DND-41 (cell line): ENCODE measurements around the gene MALAT1.

Experiments used
- ATAC-seq: fragments of 200-7000 bp; cut with Tn5 transposase; 3 replicates; pipeline ENCODE4 v1.9.1; 2021; ENCODE audit warnings: low read depth; ENCODE audit not compliant: insufficient read depth
- DNase-seq: peaks from one replicate; pipeline ENCODE4 v3.0.0-alpha.2; 2020
- H2AFZ ChIP-seq: 2 replicates; pipeline ENCODE4 v1.6.0; 2012; ENCODE audit warnings: low read depth, low read length
- H3K27ac ChIP-seq: 2 replicates; pipeline ENCODE4 v1.5.1; 2012; ENCODE audit warnings: low read length, inconsistent platforms
- H3K27me3 ChIP-seq: fragments of 200-600 bp; sonication (generic); 2 replicates; pipeline ENCODE4 v1.6.0; 2012; ENCODE audit warnings: low read length, mild to moderate bottlenecking, inconsistent platforms; ENCODE audit not compliant: insufficient read depth, poor library complexity
- H3K36me3 ChIP-seq: 2 replicates; pipeline ENCODE4 v1.5.1; 2012; ENCODE audit warnings: low read length, inconsistent platforms; ENCODE audit not compliant: insufficient read depth
- H3K4me1 ChIP-seq: 2 replicates; pipeline ENCODE4 v1.5.1; 2012; ENCODE audit warnings: mild to moderate bottlenecking, low read length; ENCODE audit not compliant: insufficient read depth
- H3K4me2 ChIP-seq: 2 replicates; pipeline ENCODE4 v1.6.0; 2012; ENCODE audit warnings: mild to moderate bottlenecking, moderate library complexity, low read length, inconsistent platforms; ENCODE audit not compliant: insufficient read depth
- H3K4me3 ChIP-seq, 2 experiments: fragments of 200-600 bp in 1 of 2; shearing (Covaris generic) in 1 of 2; 2 replicates each; pipeline ENCODE4 v1.5.1; 2012 to 2016; ENCODE audit warnings: inconsistent platforms in 2 of 2, low read length in 2 of 2, mild to moderate bottlenecking in 2 of 2, low read depth in 1 of 2, moderate library complexity in 1 of 2
- H3K79me2 ChIP-seq: 2 replicates; pipeline ENCODE4 v1.6.0; 2012; ENCODE audit warnings: low read length, inconsistent platforms; ENCODE audit not compliant: insufficient read depth
- H3K9ac ChIP-seq: 2 replicates; pipeline ENCODE4 v1.6.0; 2012; ENCODE audit warnings: low read depth, mild to moderate bottlenecking, inconsistent platforms, low read length, moderate library complexity
- H3K9me3 ChIP-seq: 2 replicates; pipeline ENCODE4 v1.5.1; 2012; ENCODE audit warnings: low read length, moderate library complexity, mild to moderate bottlenecking, inconsistent platforms; ENCODE audit not compliant: insufficient read depth, severe bottlenecking
- H4K20me1 ChIP-seq: 2 replicates; pipeline ENCODE4 v1.6.0; 2012; ENCODE audit warnings: low read length; ENCODE audit not compliant: insufficient read depth
- CTCF ChIP-seq: IDR thresholded peaks from 2 replicates; pipeline ENCODE4 v1.5.1; 2012; ENCODE audit warnings: borderline replicate concordance, low read length, moderate library complexity, mild to moderate bottlenecking; ENCODE audit not compliant: poor library complexity, severe bottlenecking; ENCODE audit errors: extremely low read depth
- EZH2 ChIP-seq: IDR thresholded peaks from 3 replicates; pipeline ENCODE4 v1.6.1; 2012; ENCODE audit warnings: borderline replicate concordance, low read depth, mild to moderate bottlenecking, moderate library complexity, low read length, inconsistent platforms; ENCODE audit not compliant: severe bottlenecking

The MALAT1 gene

GRCh38 chr11:65555693-65556231, 56.9 kb downstream of the MALAT1 start:
- H3K9me3 ChIP-seq: no peaks in the 10 kb centered on the region
- ATAC-seq: no peak
- no peak for TF ChIP-seq EZH2
- no peak for TF ChIP-seq CTCF
- H3K9ac ChIP-seq: no peak overlapping the region
- no peaks in the 10 kb centered on the region for H3K36me3 ChIP-seq
- peaks cover 7% of the 10 kb centered on the region; the same call in 1 of the 2 replicates for H4K20me1 ChIP-seq
- no peak overlapping the region for H3K27ac ChIP-seq
- H3K27me3 ChIP-seq: peaks cover 26% of the 10 kb centered on the region
- no peak overlapping the region for H2AFZ ChIP-seq
- H3K79me2 ChIP-seq: no peaks in the 10 kb centered on the region
- peaks cover 54% of the 10 kb centered on the region for H3K4me1 ChIP-seq
- DNase-seq: no peak
- H3K4me2 ChIP-seq: no peak overlapping the region
- no peak overlapping the region for H3K4me3 ChIP-seq
